GM12878 (cell line): ENCODE measurements around the gene MAGEH1. TPM values are rescaled to one million over a fixed set of nuclear protein-coding genes. Genes with fewer than 3 reads are reported as not detected.

Source experiments
- ATAC-seq: fragments of 200-7000 bp; cut with Tn5 transposase; 3 replicates; pipeline ENCODE4 v1.9.1; 2020; ENCODE audit warnings: mild to moderate bottlenecking, moderate library complexity
- BruUV-seq: library from RNA; stranded (reverse); fragments of 400-500 nt; replicated peaks from 2 replicates; lab custom pipeline; 2021; lab: Mats Ljungman, UMichigan
- CTCF ChIA-PET: fragments of 300-600 bp; sonication (Branson Sonifier 250); formaldehyde crosslinking; extraction: SDS; loops from one replicate; lab custom pipeline; 2021; ENCODE audit warnings: inconsistent platforms; lab: Yijun Ruan, JAX
- POLR2A ChIA-PET: fragments of 350-600 bp; formaldehyde crosslinking; extraction: SDS; loops from one replicate; lab custom pipeline; 2021; ENCODE audit warnings: inconsistent platforms; lab: Charles Lee
- RAD21 ChIA-PET: fragments of 300-600 bp; sonication (Branson Sonifier 250); formaldehyde crosslinking; loops from one replicate; lab custom pipeline; 2023; ENCODE audit warnings: antibody characterized with exemption; ENCODE audit not compliant: unreplicated experiment; lab: Charles Lee
- SMC1A ChIA-PET: fragments of 300-600 bp; sonication (Branson Sonifier 250); formaldehyde crosslinking; loops from one replicate; lab custom pipeline; 2023; ENCODE audit not compliant: unreplicated experiment, uncharacterized antibody; lab: Charles Lee
- DNase-seq: peaks from one replicate; pipeline ENCODE4 v3.0.0-alpha.2; 2011; ENCODE audit warnings: low read depth, low spot score
- FAIRE-seq: peaks from 3 replicates; lab custom pipeline; 2011; peaks lifted over from hg19 to GRCh38; lab: Jason Lieb, UNC
- H2AFZ ChIP-seq: 2 replicates; pipeline ENCODE4 v1.6.0; 2011; ENCODE audit warnings: low read depth, low read length, control low read depth; ENCODE audit not compliant: control insufficient read depth
- H3K27ac ChIP-seq: 2 replicates; pipeline ENCODE4 v1.5.1; 2011; ENCODE audit warnings: control low read depth; ENCODE audit not compliant: control insufficient read depth, insufficient read depth
- H3K27me3 ChIP-seq, 2 experiments: replicated peaks in 1 of 2; 2 replicates each; pipeline versions ENCODE4 v1.6.0 to v1.6.1; 2011; ENCODE audit warnings: low read length in 1 of 2; ENCODE audit not compliant: control insufficient read depth in 2 of 2, insufficient read depth in 2 of 2
- H3K36me3 ChIP-seq, 2 experiments: 2 replicates each; pipeline ENCODE4 v1.5.1; 2011; ENCODE audit warnings: low read length in 1 of 2; ENCODE audit not compliant: control insufficient read depth in 2 of 2, insufficient read depth in 2 of 2
- H3K4me1 ChIP-seq: 2 replicates; pipeline ENCODE4 v1.6.1; 2011; ENCODE audit warnings: mild to moderate bottlenecking, low read length, moderate library complexity, mixed read lengths; ENCODE audit not compliant: control insufficient read depth, insufficient read depth
- H3K4me2 ChIP-seq: 2 replicates; pipeline ENCODE4 v1.6.0; 2011; ENCODE audit warnings: control low read depth; ENCODE audit not compliant: control insufficient read depth, insufficient read depth
- H3K4me3 ChIP-seq: fragments of 200-600 bp; sonication (generic); 2 replicates; pipeline ENCODE4 v1.5.1; 2016
- H3K79me2 ChIP-seq: 2 replicates; pipeline ENCODE4 v1.6.0; 2011; ENCODE audit warnings: low read length; ENCODE audit not compliant: control insufficient read depth, insufficient read depth
- H3K9ac ChIP-seq: 2 replicates; pipeline ENCODE4 v1.8.0; 2011; ENCODE audit warnings: low read length, control low read depth, mixed read lengths; ENCODE audit not compliant: control insufficient read depth, insufficient read depth
- H3K9me3 ChIP-seq: replicated peaks from 3 replicates; pipeline ENCODE4 v1.5.1; 2011; ENCODE audit warnings: mild to moderate bottlenecking, low read length; ENCODE audit not compliant: control insufficient read depth, insufficient read depth
- H4K20me1 ChIP-seq: 2 replicates; pipeline ENCODE4 v1.6.0; 2011; ENCODE audit not compliant: control insufficient read depth, insufficient read depth
- EGR1 ChIP-seq, 2 experiments: IDR thresholded peaks; 1 replicate in 1 of 2; 2 replicates in 1 of 2; pipeline ENCODE4 v1.6.1; 2011 to 2012; ENCODE audit warnings: low read depth in 2 of 2, low read length in 2 of 2, borderline replicate concordance in 1 of 2, mild to moderate bottlenecking in 1 of 2, moderate library complexity in 1 of 2
- FOXM1 ChIP-seq: IDR thresholded peaks from 2 replicates; pipeline ENCODE4 v1.6.1; 2012; ENCODE audit warnings: low read depth, mild to moderate bottlenecking, inconsistent platforms, low read length, moderate library complexity
- GATAD2B ChIP-seq: fragments of 450-650 bp; conservative IDR thresholded peaks from 2 replicates; pipeline ENCODE4 v1.6.1; 2017; ENCODE audit warnings: low read depth, mild to moderate bottlenecking, moderate library complexity
- NKRF ChIP-seq: fragments of 450-650 bp; conservative IDR thresholded peaks from 2 replicates; pipeline ENCODE4 v1.6.1; 2017; ENCODE audit warnings: mild to moderate bottlenecking, moderate library complexity
- WRNIP1 ChIP-seq: IDR thresholded peaks from 2 replicates; pipeline ENCODE4 v1.6.1; 2011; ENCODE audit warnings: low read depth, low read length, improper control_type of control experiment, borderline replicate concordance
- WGBS: methylation state at CpG from one replicate; pipeline ENCODE4 v1.1.6; 2016; ENCODE audit warnings: low lambda C conversion rate; ENCODE audit not compliant: insufficient replicate concordance, insufficient coverage; ENCODE audit errors: missing lambda C conversion rate; 5-methylcytosine and 5-hydroxymethylcytosine counted together
- in situ Hi-C: fragments of 300-500 bp; cut with MboI; formaldehyde crosslinking; loops from 9 replicates; pipeline ENCODE4 v1.14.3; 2018; ENCODE audit warnings: mixed read lengths
- intact Hi-C: fragments of 100-400 bp; cut with micrococcal nuclease; formaldehyde crosslinking; loops from one replicate; pipeline ENCODE4 v1.14.2; 2022; ENCODE audit not compliant: unreplicated experiment
- polyA plus RNA-seq, 11 experiments: library from polyadenylated mRNA; depleted of rRNA in 4 of 11; unstranded in 6 of 11; stranded (reverse) in 5 of 11; fragments of >200 nt; fragmentation: Nextera tagmentation in 4 of 11; fragmentation: Illumina TruSeq in 1 of 11; extraction: Ambion mirVana in 4 of 11; extraction: Trizol in 1 of 11; gene quantifications; 1 replicate in 1 of 11; 2 replicates in 10 of 11; pipeline versions ENCODE4 v1.2.1 to v1.2.3, GENCODE V29; 2011 to 2016; ENCODE audit warnings: inconsistent platforms in 2 of 11, missing spikeins in 2 of 11, low read depth in 1 of 11
- total RNA-seq, 4 experiments: library from RNA; depleted of rRNA in 3 of 4; stranded (reverse); fragments of >200 nt in 3 of 4; fragmentation: Illumina TruSeq in 1 of 4; extraction: Trizol in 1 of 4; gene quantifications; 2 replicates each; pipeline versions ENCODE4 v1.2.1 to v1.2.3, GENCODE V29; 2013 to 2021

The MAGEH1 gene
- total and polyA plus RNA-seq, 10 of the 15 experiments (the other 5 are each of a cell fraction or from before 2014, with no cell fraction given) = 8.7 to 25.2 (median 18.3) TPM

GRCh38 chrX:55451141-55451540, 786 bp upstream of the MAGEH1 start:
- in situ Hi-C loops = no loop called here
- no peak for FAIRE-seq
- RAD21 ChIA-PET = interaction anchor here (1.2 to 1.4 kb wide), 4 partner anchors 35 to 1277 kb away, joined by 3 to 15 read pairs (median 3); partner anchors contain the start of gene NBDY
- no peak for TF ChIP-seq FOXM1
- no peak for TF ChIP-seq EGR1 (IDR thresholded peaks at IDR 0.05; ENCODE audit: borderline replicate concordance in 1 of 2, low read depth in 2 of 2, low read length in 2 of 2)
- no peak for TF ChIP-seq WRNIP1
- TF ChIP-seq GATAD2B = no peak
- no peak for TF ChIP-seq NKRF
- TF ChIP-seq, all 136 proteins: peak for 0
- no TSS peak for BruUV-seq
- no peak for DNase-seq
- no peak overlapping the region for H2AFZ ChIP-seq
- H3K4me2 ChIP-seq = no peak overlapping the region; the same call in 1 of the 2 replicates
- H3K9ac ChIP-seq = no peak overlapping the region
- intact Hi-C loops = no loop called here
- H3K4me3 ChIP-seq = no peak overlapping the region
- H3K4me1 ChIP-seq = no peaks in the 10 kb centered on the region
- H3K27me3 ChIP-seq = no peaks in the 10 kb centered on the region
- SMC1A ChIA-PET = interaction anchor here (1.0 to 1.5 kb wide), 5 partner anchors 32 to 783 kb away, joined by 3 to 7 read pairs (median 3); partner anchors contain the start of gene RRAGB
- POLR2A ChIA-PET = interaction anchor here (1.3 kb wide), 2 partner anchors 38 to 266 kb away, joined by 4 to 12 read pairs; partner anchors contain the start of genes RRAGB and USP51
- H3K27ac ChIP-seq = no peak overlapping the region
- CTCF ChIA-PET = interaction anchor here (1.4 kb wide), 1 partner anchor 267 kb away, joined by 3 read pairs; the partner anchor contains the start of gene RRAGB
- peaks cover 6% of the 10 kb centered on the region for H3K79me2 ChIP-seq
- 51% methylated on average over 2 of the region's 2 CpGs for WGBS
- H3K36me3 ChIP-seq = no peaks in the 10 kb centered on the region
- H3K9me3 ChIP-seq = no peaks in the 10 kb centered on the region
- ATAC-seq = no peak
- no peaks in the 10 kb centered on the region for H4K20me1 ChIP-seq
